ENCODE results near the gene VPS4B. TPM values are rescaled to one million over a fixed set of nuclear protein-coding genes. Genes with fewer than 3 reads are reported as not detected.
A peak's percentile ranks its signal among the peaks of the same experiment; 100 is the strongest.

Gene VPS4B
- total RNA-seq, 1 experiment from 2014 or later = 48.3 TPM

- no peak for DNase-seq (ENCODE audit: low read depth)
These were observed 8.2 kb upstream of the VPS4B start for GRCh38 chr18:63430526-63430925.

GRCh38 chr18:63427558-63427957 lies 5.3 kb upstream of the VPS4B start:
- DNase-seq (ENCODE audit: low read depth) = peak; percentile 60

DNA sequence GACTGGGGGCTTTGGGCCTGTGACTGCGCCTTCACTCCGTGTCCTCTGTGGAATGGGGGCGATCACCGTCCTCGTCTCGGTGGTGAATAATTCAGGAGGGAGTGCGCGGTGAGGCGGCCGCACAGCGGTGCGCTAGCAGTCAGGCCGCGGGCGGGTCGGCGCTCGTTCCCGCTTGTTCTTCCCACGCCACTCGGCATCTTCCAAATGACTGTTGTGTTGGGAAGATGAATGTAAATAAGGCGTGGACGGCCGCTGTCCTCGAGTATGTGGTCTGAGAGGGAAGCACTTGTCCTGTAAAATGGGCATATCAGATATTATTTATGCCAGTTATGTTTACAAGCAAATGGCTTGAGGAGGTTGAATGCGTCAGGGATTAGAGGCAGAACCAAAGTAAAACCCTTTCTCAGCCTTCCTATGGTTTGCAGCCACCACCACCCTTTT lies 608 bp upstream of the VPS4B start:
- DNase-seq (ENCODE audit: low read depth) = no peak

DNA sequence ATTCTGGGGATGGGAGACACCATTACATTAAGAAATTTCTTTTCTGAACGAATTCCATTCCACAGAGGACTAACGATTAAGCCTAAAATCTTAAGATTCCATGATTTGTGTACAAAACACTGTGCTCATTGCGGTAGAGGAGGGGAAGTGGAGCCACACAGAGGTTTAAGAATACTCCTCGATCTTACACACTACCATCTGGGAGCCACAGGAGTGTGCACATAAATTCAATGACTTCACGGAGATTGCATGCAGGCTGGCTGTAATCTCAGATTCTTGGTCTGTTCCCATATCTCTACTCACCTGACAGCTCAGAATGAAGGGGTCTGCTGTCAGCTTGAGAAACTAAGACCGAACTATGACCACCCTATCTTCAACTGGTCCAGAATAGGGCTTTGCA lies 762 bp downstream of the VPS4B start:
- no peak for DNase-seq (ENCODE audit: low read depth)

GRCh38 chr18:63412953-63413352 lies 9.3 kb downstream of the VPS4B start:
- DNase-seq (ENCODE audit: low read depth) = no peak

GRCh38 chr18:63410792-63411191 lies 11.5 kb downstream of the VPS4B start:
- DNase-seq (ENCODE audit: low read depth) = peak; percentile 81

GRCh38 chr18:63409301-63409700 lies 13.0 kb downstream of the VPS4B start:
- peak; percentile 75 for DNase-seq (ENCODE audit: low read depth)

- no peak for DNase-seq (ENCODE audit: low read depth)
These were observed 14.5 kb downstream of the VPS4B start for GRCh38 chr18:63407734-63408133.

GRCh38 chr18:63405986-63406385 lies 16.3 kb downstream of the VPS4B start:
- no peak for DNase-seq (ENCODE audit: low read depth)

GRCh38 chr18:63402246-63403162 lies 19.8 kb downstream of the VPS4B start:
- DNase-seq (ENCODE audit: low read depth) = no peak

DNA sequence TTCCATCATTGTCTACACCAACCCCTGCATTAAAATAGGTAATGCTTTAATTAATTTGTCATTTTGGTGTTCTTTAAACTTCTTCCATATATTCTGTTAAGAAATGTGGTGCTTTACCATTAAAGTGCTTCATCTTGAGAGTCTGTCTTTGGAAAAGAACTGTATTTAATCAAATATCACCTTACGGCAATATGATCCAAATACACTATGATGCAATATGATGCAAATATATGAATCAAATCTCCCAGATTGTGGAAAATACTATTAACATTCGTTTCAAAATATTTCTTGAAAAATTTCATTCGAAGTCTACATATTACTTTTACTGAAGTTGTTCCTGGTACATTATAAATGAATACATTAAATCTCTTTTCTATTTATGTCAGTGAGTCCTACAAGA lies 23.0 kb downstream of the VPS4B start:
- DNase-seq (ENCODE audit: low read depth) = no peak

- DNase-seq (ENCODE audit: low read depth) = no peak
These were observed 24.9 kb downstream of the VPS4B start for GRCh38 chr18:63397349-63397748.

DNA sequence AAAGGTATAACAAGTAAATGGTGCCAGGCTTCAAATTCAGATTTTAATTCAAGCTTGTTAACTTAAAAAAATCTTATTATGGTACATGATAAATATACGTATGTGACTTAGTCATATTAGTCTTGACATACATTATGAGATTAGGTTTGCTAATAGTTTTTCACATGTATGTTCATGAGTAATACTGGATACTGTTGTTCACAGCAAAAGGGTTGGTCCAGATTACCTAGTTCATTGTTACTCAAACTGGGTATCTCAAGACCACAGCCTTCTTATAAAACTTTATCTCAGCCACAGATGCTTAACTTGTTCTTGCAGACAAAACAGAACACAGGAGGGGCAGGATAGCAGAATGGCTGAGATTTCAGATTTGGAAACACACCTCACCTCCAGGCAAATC lies 26.8 kb downstream of the VPS4B start:
- DNase-seq (ENCODE audit: low read depth) = no peak

GRCh38 chr18:63394954-63395353 lies 27.3 kb downstream of the VPS4B start:
- DNase-seq (ENCODE audit: low read depth) = no peak

GRCh38 chr18:63387861-63388260 lies 34.4 kb downstream of the VPS4B start:
- DNase-seq (ENCODE audit: low read depth) = no peak

DNA sequence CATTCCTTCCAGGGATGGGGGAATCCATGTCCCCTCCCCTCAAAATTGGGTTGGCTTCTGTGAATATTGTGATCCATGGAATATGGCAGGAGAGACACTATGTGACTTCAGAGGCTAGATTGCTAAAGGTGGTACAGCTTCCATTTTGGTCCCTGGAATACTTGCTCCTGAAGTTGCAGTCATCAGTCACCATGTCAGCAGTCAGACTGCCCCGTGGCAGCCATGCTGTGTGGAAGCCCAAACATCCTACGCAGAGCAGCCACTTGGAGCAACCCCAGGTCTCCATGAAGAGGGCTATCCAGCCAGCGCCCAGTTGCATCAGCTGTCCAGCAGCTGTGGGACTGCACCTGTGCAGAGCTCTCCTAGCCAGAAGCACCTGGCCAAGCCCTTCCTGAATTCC lies 39.4 kb downstream of the VPS4B start:
- DNase-seq (ENCODE audit: low read depth) = no peak

DNA sequence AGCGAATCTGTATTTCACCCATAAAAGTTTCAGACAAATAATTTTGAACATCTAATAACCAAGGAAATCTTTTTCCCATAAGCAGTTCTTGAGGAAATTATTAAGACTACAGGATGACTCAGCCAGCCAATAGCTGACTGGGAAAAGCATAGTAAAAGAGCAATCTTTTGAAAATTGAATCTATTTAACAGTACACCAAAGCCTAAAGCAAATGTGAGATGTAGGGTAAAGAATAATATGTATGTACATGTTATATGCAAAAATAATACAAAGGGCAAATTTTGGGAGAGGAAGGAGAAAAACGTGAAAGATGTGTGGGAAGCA lies 42.7 kb downstream of the VPS4B start:
- no peak for DNase-seq (ENCODE audit: low read depth)

GRCh38 chr18:63378919-63379638 lies 43.2 kb downstream of the VPS4B start:
- no peak for DNase-seq (ENCODE audit: low read depth)

GRCh38 chr18:63377275-63377980 lies 44.8 kb downstream of the VPS4B start:
- DNase-seq (ENCODE audit: low read depth) = no peak

DNA sequence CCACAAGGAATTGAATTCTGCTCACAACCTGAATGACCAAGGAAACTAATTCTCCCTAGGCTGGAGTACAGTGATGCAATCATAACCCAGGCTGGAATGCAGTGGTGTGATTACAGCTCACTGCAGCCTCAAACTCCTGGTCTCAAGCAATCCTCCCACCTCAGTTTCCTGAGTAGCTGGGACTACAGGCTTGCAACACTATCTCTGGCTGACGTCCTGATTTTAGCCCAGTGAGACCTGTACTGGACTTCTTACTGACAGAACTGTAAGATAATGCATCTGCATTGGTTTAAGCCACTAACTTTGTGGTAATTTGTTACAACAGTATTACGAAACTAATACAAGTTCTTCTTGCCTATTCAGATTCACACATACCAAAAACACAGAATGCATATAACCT lies 45.7 kb downstream of the VPS4B start:
- DNase-seq (ENCODE audit: low read depth) = peak; percentile 15

DNA sequence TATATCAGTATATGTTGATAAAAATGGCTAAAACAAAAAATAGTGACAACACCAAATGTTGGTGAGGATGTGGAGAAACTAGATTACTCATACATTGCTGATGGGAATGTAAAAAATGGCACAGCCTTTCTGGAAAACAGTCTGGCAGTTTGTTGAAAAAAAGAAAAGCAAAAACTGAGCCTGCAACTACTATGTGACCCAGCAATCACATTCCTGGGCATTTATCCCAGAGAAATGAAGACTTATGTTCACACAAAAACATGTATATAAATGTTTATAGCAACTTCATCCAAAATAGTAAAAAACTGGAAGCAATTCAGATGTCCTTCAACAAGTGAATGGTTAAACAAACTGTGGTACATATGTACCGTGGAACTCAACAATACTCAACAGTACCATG lies 47.7 kb downstream of the VPS4B start:
- DNase-seq (ENCODE audit: low read depth) = no peak

GRCh38 chr18:63373161-63373560 lies 49.1 kb downstream of the VPS4B start:
- no peak for DNase-seq (ENCODE audit: low read depth)

DNA sequence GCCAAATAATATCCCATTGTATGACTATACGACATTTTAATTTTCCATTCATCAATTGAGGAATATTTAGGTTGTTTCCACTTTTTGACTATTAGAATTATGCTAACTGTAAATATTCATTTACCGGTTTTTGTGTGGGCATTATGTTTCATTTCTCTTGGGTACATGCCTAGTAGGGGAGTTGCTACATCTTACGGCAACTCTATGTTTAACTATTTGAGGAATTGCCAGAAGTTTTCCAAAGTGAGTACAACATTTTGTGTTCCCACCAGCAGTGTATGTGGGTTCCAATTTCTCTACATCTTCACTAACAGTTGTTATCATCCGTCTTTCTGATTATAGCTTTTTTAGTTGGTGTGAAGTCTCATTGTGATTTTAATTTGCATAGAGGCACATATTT lies 53.7 kb downstream of the VPS4B start:
- no peak for DNase-seq (ENCODE audit: low read depth)

Measured in M059J (cell line).